Nephron (organoid): ENCODE measurements around the gene PVALB.

Source experiments
- H3K27ac Mint-ChIP-seq, 3 experiments: 2 replicates each; pipeline ENCODE4 v1.8.0; 2020; ENCODE audit warnings: mixed read lengths in 3 of 3, mild to moderate bottlenecking in 2 of 3, moderate library complexity in 1 of 3
- H3K27me3 Mint-ChIP-seq: 2 replicates; pipeline ENCODE4 v1.8.0; 2021; ENCODE audit warnings: low read depth, mild to moderate bottlenecking, moderate library complexity, mixed read lengths
- H3K36me3 Mint-ChIP-seq: 2 replicates; pipeline ENCODE4 v1.8.0; 2020; ENCODE audit warnings: low read depth, mixed read lengths
- H3K4me1 Mint-ChIP-seq: 2 replicates; pipeline ENCODE4 v1.8.0; 2020; ENCODE audit warnings: mixed read lengths
- H3K4me3 Mint-ChIP-seq, 3 experiments: 2 replicates each; pipeline ENCODE4 v1.8.0; 2020; ENCODE audit warnings: mild to moderate bottlenecking in 3 of 3, mixed read lengths in 3 of 3, moderate library complexity in 2 of 3
- H3K9me3 Mint-ChIP-seq: 2 replicates; pipeline ENCODE4 v1.8.0; 2020; ENCODE audit warnings: mixed read lengths
- CTCF ChIP-seq, 3 experiments: fragments of 200-600 bp; sonication (generic); IDR thresholded peaks; one replicate each; pipeline ENCODE4 v1.5.0; 2021; ENCODE audit warnings: antibody characterized with exemption in 3 of 3; ENCODE audit not compliant: unreplicated experiment in 3 of 3

The PVALB gene

GRCh38 chr22:36807627-36808026, 9.2 kb downstream of the PVALB start:
- no peak overlapping the region for H3K27ac Mint-ChIP-seq
- H3K27me3 Mint-ChIP-seq: peaks cover 48% of the 10 kb centered on the region
- no peak for TF ChIP-seq CTCF (IDR thresholded peaks at IDR 0.05; ENCODE audit: unreplicated experiment in 3 of 3)
- H3K9me3 Mint-ChIP-seq: no peaks in the 10 kb centered on the region
- H3K36me3 Mint-ChIP-seq: no peaks in the 10 kb centered on the region
- no peak overlapping the region for H3K4me3 Mint-ChIP-seq
- H3K4me1 Mint-ChIP-seq: peaks cover 7% of the 10 kb centered on the region

GRCh38 chr22:36806835-36807234, 10.0 kb downstream of the PVALB start:
- Mint-ChIP-seq H3K36me3 (no peaks in the 10 kb centered on the region), H3K9me3 (no peaks in the 10 kb centered on the region), H3K27me3 (peaks cover 45% of the 10 kb centered on the region), H3K27ac (peak overlapping the region in 1 of 3 experiments; percentile 34), H3K4me3 (no peak overlapping the region), H3K4me1 (peaks cover 7% of the 10 kb centered on the region)
- TF ChIP-seq CTCF (IDR thresholded peaks at IDR 0.05; ENCODE audit: unreplicated experiment in 3 of 3): no peak

GRCh38 chr22:36803358-36803757, 13.5 kb downstream of the PVALB start:
- no peaks in the 10 kb centered on the region for H3K36me3 Mint-ChIP-seq
- TF ChIP-seq CTCF (IDR thresholded peaks at IDR 0.05; ENCODE audit: unreplicated experiment in 3 of 3): no peak
- no peaks in the 10 kb centered on the region for H3K9me3 Mint-ChIP-seq
- peaks cover 34% of the 10 kb centered on the region for H3K27me3 Mint-ChIP-seq
- no peak overlapping the region for H3K4me3 Mint-ChIP-seq
- peaks cover 7% of the 10 kb centered on the region for H3K4me1 Mint-ChIP-seq
- no peak overlapping the region for H3K27ac Mint-ChIP-seq

- no peak for TF ChIP-seq CTCF (IDR thresholded peaks at IDR 0.05; ENCODE audit: unreplicated experiment in 3 of 3)
- peaks cover 12% of the 10 kb centered on the region for H3K4me1 Mint-ChIP-seq
- no peak overlapping the region for H3K4me3 Mint-ChIP-seq
- no peak overlapping the region for H3K27ac Mint-ChIP-seq
- H3K36me3 Mint-ChIP-seq: no peaks in the 10 kb centered on the region
- no peaks in the 10 kb centered on the region for H3K9me3 Mint-ChIP-seq
- peaks cover 29% of the 10 kb centered on the region for H3K27me3 Mint-ChIP-seq
These were observed 18.2 kb downstream of the PVALB start for GRCh38 chr22:36798674-36799066.

- Mint-ChIP-seq H3K4me1 (peaks cover 12% of the 10 kb centered on the region), H3K27me3 (peaks cover 23% of the 10 kb centered on the region), H3K4me3 (no peak overlapping the region), H3K27ac (peak overlapping the region in 1 of 3 experiments; percentile 70), H3K36me3 (no peaks in the 10 kb centered on the region), H3K9me3 (no peaks in the 10 kb centered on the region)
- no peak for TF ChIP-seq CTCF (IDR thresholded peaks at IDR 0.05; ENCODE audit: unreplicated experiment in 3 of 3)
These were observed 18.7 kb downstream of the PVALB start for GRCh38 chr22:36797911-36798673.

- Mint-ChIP-seq H3K4me1 (peaks cover 12% of the 10 kb centered on the region), H3K9me3 (no peaks in the 10 kb centered on the region), H3K27me3 (peaks cover 21% of the 10 kb centered on the region)
These were observed 19.5 kb downstream of the PVALB start for GRCh38 chr22:36797374-36797773.

More at GRCh38 chr22:36797374-36797773, 19.5 kb downstream of the PVALB start:
- Mint-ChIP-seq H3K4me3 (no peak overlapping the region), H3K27ac (peak overlapping the region in 1 of 3 experiments; percentile 70), H3K36me3 (no peaks in the 10 kb centered on the region)
- TF ChIP-seq CTCF (IDR thresholded peaks at IDR 0.05; ENCODE audit: unreplicated experiment in 3 of 3): no peak
